Stimulated activated CD8-positive, alpha-beta memory T cell treated with anti-CD3 and anti-CD28 coated beads, Interleukin-4, amount 100 ng/mL, for 24 hours (primary cell): ENCODE results near the gene RAD51AP2.
"Not testable (repeated sequence)": the region's sequence is repeated elsewhere in the genome, so short reads cannot be mapped to it uniquely, and the experiment has no call there.

Source experiments
- DNase-seq: peaks from one replicate; pipeline ENCODE4 v3.0.0-alpha.2; 2020; ENCODE audit warnings: low read depth

Gene RAD51AP2

DNA sequence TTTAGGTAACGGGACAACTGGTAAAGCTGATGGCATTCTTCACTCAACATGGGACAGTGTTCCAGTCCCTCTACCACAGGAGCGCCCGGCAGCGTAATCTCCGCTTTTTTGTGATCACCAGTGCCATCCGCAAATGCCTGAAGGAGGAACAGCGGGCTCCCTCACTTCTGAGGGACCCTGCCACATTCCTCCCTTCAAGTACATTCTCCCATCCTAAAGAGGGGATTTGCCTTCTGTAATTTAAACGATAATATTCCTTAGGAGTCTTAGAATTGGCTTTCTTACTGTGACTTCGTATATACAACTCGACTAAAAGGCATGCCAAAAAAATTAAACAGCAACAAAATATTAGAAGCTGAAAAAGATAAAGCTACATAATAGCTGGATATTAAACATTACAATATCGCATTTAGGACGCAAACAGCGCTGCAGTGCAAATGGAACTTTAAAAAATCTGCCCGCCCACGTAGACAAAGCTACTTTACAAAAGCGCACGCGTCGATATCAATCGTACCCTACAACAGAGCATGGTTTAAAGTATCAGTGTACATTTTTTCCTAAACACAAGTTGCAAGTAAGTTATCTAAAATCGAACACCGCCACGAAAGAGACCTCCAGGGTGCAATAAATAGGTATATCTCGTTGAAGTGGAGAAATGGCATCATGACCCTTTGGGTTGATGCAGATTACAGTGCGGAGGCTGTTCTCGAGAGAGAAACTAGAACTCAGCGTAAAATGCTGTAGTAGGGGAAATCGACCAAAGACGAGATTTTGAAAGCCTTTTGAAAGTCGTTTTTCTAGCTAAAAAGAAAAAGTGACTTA lies 20.0 kb upstream of the RAD51AP2 start:
- DNase-seq, result no peak

DNA sequence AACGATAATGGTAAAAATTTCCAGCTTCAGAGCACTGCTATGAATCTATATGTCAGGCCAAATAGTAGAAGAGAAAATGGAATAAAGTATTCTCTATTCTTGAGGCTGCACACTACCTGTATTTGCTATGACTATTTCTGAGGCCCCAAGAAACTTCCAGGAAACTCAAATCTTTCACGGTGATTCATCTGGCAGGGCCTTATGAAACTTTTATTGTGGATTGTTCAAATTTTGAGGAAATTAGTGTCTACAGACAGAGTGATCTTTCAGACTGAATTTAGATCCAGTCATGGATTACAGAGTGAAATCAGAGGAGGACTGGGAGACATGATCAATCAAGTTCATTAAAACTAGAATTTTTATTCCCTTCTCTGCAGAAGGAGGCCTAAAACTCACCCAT lies 18.2 kb upstream of the RAD51AP2 start:
- no peak for DNase-seq

DNA sequence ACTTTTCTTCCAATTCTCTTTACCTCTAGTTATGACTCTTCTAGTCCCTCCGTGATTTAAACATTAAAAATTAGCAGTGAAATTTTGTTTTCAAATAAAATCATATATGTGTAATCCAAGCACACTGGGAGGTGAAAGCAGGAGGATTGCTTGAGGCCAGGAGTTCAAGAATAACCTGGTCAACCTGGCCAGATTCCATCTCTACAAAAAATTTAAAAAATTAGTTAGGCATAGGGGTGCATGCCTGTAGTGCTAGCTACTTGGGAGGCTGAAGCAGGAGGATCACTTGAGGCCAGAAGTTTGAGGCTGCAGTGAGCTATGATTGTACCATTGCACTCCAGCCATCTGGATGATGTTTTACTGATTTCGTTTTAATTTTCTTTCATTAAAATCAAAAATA lies 15.3 kb upstream of the RAD51AP2 start:
- no peak for DNase-seq

DNA sequence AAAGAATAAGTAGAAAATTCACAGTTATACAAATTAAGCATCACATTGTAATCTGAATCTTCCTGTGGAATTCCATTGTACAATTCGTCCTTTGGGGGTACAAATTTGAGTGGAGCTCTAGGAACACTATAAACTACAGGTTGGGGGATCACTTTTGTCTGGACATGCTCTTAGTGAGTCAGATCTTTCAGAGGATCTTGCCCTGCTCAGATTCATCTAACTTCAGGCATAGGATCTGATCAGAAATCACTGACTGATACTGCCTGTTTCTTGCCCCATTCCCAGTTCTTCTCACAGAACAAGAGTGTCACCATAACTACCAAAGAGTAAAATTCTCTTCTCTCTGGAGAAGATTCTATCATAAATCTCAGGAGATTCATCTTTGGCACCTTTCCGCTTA lies 11.5 kb upstream of the RAD51AP2 start:
- no peak for DNase-seq

DNA sequence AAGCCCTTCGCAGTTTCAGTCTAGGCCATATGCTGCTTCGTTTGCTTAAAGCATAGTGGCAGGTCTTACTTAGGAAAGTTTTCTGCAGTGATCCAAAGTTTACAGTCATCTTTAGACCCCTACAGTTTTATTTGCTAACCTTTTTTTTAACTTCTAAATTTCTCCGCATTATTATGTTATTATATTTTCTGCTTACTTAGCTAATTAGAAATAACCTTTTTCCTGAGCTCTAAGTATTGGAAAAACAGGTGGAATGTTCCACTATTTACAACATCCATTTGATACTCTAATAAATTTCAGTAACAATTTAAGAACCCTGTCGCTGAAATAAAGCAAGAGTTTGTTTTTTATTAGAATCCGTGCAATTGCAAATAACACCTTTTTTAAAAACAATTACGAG lies 4.1 kb upstream of the RAD51AP2 start:
- DNase-seq, result no peak

DNA sequence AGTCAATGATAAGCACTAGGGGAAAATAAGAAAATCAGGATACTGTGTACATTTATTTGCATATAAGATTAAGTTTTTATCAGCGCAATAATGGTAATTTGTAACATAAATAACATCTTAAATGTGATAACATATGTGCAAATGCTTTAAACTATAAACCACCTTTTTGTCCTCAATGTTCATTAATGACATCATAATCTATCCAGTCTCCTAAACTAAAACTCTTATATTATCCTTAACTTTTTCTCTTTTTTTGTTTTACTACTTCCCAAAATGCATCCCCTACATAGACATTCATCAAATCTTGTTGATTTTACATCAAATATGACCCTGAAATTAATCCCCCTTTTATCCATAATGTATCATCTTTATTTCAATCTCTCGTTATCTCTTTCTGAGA lies 3.4 kb upstream of the RAD51AP2 start:
- DNase-seq, result no peak

DNA sequence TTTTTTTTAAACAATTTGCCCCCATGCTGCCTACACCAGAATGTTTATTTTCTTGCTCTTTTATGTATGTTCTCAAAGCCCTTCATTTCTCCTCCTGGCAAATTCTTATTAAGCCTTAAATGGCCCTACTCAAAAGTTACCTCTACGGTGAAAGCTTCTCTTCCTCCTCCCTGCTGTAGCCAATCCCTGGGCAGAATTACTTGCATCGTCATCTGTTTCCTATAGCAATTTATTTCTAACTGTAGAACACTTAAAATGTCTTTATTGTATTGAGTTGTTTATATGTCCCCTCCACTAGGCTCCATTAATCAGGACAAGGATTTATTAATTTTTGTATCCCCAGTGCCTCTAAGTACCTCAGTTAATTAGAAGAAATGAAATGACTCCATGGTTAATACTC lies 2.5 kb upstream of the RAD51AP2 start:
- no peak for DNase-seq

DNA sequence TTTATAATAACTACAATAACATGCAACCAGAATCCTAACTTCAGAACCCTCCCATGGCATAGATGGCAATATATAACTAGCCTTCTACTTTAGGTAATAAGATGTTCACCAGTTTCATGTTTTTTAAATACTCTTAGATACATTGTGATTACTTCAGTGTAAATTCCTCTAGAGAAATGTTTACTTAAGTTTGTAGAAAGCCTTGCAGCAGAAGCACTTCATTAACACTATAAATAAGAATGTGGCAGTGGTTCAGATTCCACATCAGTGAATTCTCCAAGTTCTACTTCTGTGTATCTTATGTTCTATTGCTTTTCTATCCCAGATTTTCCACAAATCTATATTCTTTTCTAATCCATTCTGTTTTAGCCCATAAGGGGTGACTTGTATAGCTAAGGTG lies 1.2 kb upstream of the RAD51AP2 start:
- DNase-seq, result no peak

DNA sequence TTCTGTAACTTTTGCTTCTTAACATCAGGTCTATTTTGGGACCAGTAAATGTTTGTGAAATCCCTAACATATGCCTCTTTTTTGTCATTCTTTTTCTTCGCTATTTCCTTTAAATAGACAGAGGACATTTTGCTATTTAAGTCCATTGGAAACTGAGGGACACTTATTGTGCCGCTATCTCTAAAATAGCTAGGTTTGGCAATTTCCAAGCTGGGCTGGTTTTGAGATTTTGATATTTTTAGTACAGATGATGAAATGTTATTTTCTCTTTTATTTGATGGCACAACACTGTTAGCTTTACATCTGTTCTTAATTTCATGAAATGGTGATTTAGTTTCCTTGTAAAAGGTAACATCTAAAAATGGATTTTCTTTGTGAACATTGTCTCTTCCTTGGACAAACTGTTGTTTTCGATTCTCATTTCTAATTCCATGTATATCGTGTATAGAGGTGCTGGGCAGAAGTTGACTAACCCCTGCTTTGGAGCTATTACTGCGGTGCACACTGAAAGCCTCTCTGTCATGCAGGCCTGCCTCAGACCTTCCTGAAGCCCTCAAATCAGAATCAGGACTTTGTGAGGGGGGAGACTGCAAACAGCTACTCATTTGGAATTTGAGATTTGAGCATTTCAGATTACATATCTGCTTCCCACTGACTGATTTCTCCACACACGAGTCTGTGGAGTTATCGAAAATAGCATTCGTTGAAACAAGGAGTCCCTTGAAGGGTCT lies 594 bp downstream of the RAD51AP2 start:
- DNase-seq, result no peak

DNA sequence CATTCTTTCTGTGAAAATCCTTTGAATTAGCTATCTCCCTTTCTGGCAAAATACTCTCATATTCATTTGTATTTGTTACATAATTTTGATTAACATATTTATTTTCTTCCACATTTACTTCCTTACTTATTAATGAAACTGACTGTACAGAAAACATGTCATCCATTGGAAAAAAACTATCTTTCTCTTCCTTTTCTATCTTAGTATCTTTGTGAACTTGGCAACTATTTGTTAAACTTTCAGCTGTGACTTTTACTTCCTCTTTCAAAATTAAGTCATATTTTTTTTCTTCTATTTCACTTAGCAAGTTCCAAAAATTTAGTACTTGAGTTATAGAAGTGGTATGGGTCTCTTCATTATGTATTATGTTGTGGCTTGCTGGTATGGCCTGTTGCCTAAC lies 2.6 kb downstream of the RAD51AP2 start:
- DNase-seq, result no peak

DNA sequence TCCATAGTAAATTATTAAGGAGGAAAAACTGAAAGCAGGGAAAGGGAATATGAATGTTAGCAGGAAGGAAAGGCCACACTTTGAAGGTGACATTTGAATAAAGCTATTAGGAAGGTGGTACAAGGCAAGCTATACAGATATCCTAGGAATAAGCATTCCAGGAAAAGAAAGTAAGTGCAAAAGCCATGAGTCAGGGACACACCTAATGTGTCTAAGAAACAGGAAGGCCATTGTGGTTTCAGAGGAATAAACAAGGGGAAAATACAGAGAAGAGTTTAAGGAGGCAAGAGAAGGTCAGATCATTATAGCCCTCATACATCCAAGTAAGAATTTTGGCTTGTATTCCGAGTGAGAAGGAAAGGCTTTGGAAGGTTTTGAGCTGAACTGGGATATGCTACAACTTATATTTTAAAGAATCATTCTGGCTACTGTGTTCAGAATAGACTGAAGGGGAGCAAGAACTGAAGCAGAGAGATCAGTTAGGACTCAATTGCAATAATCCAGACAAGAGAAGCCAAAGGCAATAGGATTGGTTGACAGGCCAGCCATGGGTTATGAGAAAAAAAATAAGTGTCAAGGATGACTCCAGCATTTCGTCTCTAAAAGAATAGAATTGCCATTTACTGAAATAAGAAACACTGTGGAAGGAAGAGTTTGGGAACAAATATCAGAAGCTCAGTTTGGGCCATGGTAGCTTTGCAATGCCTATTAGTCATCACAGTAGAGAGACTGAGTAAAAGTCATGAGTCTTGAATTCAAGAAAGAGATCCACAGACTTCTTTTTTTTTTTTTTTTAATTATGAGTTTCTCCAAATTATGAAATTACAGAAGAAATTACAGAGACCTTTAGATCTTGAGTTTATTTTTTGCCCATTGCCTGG lies 11.3 kb downstream of the RAD51AP2 start:
- no peak for DNase-seq

DNA sequence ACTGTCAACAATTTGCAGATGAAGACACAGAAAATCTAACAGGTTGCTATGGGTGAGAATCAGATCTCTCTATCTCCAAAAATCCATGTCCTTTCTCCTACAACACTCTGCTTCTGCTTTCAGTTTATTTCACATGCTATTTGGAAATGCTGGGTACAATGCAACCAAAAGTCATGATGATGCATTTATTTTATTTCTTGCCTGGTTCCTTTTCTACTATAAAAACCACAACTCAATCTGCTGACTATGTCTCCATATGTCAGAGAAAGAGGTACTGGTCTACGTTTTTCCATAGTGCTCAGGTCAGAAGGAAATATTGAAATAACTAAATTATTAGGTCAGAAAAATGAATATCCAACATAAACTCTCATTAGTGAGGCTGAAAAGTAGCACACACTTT lies 20.5 kb downstream of the RAD51AP2 start:
- no peak for DNase-seq

DNA sequence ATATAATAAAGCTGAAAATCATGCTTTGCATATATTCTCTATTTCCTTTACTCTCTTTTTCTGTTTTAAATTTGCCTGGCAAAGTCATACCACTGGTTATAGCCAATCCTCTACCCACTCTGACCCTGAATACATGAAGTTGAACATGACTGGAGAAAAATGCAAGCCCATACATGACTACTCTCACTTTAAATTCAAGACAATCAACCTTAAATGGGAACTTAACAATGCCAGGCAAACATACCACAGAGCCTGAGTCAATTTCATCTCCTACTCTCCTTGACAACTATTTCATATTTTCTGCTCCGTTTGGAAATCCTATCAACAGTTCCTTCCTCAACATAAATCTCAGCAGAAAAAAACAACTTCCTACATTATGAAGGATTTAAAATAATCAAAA lies 22.6 kb downstream of the RAD51AP2 start:
- DNase-seq, result no peak

DNA sequence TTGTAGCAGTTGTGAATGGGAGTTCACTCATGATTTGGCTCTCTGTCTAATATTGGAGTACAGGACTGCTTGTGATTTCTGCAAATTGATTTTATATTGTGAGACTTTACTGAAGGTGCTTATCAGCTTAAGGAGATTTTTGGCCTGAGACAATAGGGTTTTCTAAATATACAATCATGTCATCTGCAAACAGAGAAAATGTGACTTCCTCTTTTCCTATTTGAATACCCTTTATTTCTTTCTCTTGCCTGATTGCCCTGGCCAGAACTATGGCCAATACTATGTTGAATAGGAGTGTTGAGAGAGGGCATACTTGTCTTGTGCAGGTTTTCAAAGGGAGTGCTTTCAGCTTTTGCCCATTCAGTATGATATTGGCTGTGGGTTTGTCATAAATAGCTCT lies 28.1 kb downstream of the RAD51AP2 start:
- DNase-seq, result not testable (repeated sequence)

DNA sequence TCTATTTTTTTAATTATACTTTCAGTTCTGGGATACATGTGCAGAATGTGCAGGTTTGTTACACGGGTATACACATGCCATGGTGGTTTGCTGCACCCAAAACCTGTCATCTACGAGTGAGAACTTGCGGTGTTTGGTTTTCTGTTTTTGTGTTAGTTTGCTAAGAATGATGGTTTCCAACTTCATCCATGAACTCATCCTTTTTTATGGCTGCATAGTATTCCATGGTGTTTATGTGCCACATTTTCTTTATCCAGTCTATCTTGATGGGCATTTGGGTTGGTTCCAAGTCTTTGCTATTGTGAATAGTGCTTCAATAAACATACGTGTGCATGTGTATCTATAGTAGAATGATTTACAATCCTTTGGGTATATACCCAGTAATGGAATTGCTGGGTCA lies 29.6 kb downstream of the RAD51AP2 start:
- not testable (repeated sequence) for DNase-seq

DNA sequence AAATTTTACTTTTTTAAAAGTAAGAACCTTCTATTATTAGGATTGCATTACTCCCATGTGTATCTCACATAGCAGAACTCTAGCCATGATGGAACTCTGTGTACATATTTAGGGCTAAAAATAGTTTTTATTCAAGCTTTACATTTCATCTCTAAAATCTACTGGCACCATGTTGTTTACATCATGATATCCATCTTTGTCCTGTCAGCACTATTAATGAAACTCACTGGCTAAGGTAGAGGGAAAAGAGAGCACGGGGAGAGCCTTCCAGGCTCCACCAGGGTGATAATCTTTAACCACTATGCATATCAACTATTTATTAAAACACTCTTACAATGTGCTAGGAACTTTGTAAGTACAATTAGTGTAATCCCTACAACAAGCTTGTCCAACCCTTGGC lies 34.7 kb downstream of the RAD51AP2 start:
- no peak for DNase-seq

DNA sequence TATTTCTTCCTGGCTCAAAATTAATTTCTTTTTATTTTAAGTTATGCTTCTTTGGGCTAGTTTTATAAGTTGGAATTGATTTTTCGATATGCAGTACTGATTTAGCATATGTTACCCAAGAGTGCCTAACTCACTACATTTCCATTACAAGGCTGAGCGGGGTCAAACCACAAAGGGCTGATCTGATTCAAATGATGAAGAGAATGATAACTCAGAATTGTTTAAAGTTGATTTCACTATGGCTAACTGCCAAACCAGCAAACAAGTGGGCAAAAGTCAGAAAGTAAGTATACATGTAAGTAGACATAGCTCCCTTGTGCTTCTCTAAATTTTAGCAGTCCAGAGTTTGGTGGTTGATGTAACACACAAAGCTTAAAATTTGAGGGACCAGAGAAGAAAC lies 35.6 kb downstream of the RAD51AP2 start:
- DNase-seq, result no peak

DNA sequence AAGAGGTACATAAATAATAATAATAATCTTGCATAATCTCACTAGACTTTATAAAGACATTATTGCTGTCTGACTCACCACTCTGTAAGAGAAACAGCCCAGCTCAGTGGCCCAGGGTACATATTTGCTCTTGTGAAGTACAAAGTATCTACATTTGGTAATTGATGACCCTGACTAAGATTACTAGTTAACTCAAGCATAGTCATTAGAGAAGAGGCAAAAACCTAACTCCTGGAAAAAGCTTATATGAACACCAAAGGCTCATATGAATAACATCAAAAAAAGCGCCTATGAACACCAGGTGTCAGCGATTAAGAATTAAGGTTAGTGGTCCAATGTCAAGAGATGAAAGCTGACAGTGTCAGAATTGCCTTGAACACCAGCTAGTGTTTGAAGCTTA lies 38.4 kb downstream of the RAD51AP2 start:
- DNase-seq, result no peak

DNA sequence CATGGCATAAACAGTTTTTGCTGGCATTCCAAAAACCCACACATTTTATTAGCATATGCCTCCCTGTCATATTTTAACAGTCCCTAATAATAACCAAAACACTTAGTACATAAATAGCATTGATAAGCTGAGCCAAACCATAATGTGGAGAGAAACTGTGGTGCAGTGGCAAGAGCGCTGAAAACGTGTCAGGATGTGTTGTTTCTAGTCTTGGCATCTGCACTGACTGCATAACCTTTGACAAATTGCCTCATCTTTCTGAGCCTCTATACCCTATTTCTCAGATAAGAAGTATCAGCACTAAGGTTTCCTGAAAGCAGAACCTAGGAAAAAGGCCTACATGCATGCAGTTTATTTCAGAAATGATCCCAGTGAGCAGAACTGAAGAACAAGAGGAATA lies 41.4 kb downstream of the RAD51AP2 start:
- DNase-seq, result no peak

DNA sequence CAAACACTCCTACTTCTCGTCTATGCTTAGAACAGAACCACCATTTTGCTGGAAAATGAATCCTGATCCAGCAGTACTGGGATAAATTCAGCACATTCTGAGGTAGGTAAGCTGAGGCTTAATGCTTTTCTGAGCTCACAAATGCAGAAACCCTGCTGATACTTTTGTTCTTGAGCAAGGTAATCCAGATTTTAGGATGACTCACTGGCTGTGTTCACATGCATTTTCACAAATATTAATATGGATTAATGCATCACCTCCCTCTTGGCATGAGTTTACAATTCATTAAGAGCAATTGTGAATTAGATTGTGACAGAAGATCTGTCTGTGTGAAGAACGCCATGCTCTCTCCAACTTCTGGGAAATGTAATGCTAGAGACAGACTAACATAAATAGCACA lies 42.2 kb downstream of the RAD51AP2 start:
- DNase-seq, result no peak

DNA sequence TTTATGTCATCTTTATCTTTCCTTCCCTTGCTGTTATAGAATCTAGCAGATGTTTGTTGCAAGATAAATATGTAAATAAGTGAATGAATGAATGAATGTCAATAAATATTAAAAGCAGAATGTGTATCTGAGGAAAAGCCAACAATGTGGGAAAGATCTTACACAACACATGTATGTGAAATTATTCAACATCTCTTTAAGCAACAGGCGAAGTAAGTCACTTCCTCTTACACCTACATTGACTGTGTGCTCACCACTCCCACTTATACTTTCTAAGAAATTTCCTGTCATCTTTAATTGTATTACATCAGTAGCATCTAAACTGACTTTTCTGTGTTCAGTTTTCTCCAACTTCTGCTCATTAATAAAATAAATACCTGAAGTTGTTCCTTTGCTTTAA lies 43.0 kb downstream of the RAD51AP2 start:
- DNase-seq, result no peak

DNA sequence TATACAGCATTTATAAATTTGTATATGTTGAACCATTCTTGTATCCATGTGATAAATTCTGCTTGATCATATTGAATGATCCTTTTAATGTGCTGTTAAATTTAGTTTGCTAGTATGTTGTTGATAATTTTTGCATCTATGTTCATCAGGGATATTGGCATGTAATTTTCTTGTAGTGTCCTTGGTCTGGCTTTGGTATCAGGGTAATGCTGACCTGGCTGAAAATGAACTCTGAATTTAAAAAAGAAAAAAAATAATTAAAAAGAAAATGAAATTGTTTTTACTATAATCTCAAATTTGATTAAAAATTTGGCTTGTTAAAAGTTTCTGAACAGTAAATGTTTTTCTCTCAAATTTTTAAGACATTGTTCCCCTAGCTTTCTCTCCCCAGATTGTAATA lies 46.3 kb downstream of the RAD51AP2 start:
- no peak for DNase-seq
